A549 (cell line): ENCODE results near the gene GHRHR. TPM values are rescaled to one million over a fixed set of nuclear protein-coding genes. Genes with fewer than 3 reads are reported as not detected.

ENCODE experiments used
- ATAC-seq, 2 experiments: fragments of 200-7000 bp in 1 of 2; fragments of >200 bp in 1 of 2; cut with Nextera tagmentation in 1 of 2; cut with Tn5 transposase in 1 of 2; 3 replicates each; pipeline versions ENCODE4 v1.8.0 to v1.9.1; 2018 to 2020; ENCODE audit warnings: mild to moderate bottlenecking in 1 of 2, moderate library complexity in 1 of 2
- CTCF ChIA-PET: fragments of 300-600 bp; sonication (Branson Sonifier 250); formaldehyde crosslinking; extraction: SDS; loops from one replicate; lab custom pipeline; 2021; ENCODE audit warnings: antibody characterized with exemption, inconsistent platforms; lab: Yijun Ruan, JAX
- POLR2A ChIA-PET: fragments of 350-600 bp; formaldehyde crosslinking; extraction: SDS; loops from one replicate; lab custom pipeline; 2021; ENCODE audit warnings: antibody characterized with exemption, inconsistent platforms; lab: Yijun Ruan, JAX
- DNase-seq, 2 experiments: peaks; one replicate each; pipeline versions ENCODE4 v3.0.0 to v3.0.0-alpha.2; 2011 to 2016; ENCODE audit warnings: low read depth in 1 of 2, low spot score in 1 of 2
- FAIRE-seq: peaks from 2 replicates; lab custom pipeline; 2011; peaks lifted over from hg19 to GRCh38; lab: Jason Lieb, UNC
- H3K27ac ChIP-seq, 2 experiments: fragments of >200 bp; sonication (Bioruptor Twin); formaldehyde crosslinking; 3 replicates each; pipeline ENCODE4 v1.5.1; 2016 to 2017
- H3K4me1 ChIP-seq: fragments of >200 bp; sonication (Bioruptor Twin); formaldehyde crosslinking; 3 replicates; pipeline ENCODE4 v1.6.1; 2016
- H3K4me2 ChIP-seq: fragments of >200 bp; sonication (Bioruptor Twin); formaldehyde crosslinking; 3 replicates; pipeline ENCODE4 v1.6.1; 2016
- H3K4me3 ChIP-seq: fragments of >200 bp; sonication (Bioruptor Twin); formaldehyde crosslinking; 3 replicates; pipeline ENCODE4 v1.5.1; 2016
- H3K9me3 ChIP-seq: fragments of >200 bp; sonication (Bioruptor Twin); formaldehyde crosslinking; 3 replicates; pipeline ENCODE4 v1.6.1; 2016
- BCL3 ChIP-seq: fragments of >200 bp; sonication (Bioruptor Twin); formaldehyde crosslinking; IDR thresholded peaks from 3 replicates; pipeline ENCODE4 v1.6.1; 2016
- BHLHE40 ChIP-seq: IDR thresholded peaks from 2 replicates; pipeline ENCODE4 v1.6.1; 2012; ENCODE audit warnings: low read depth, low read length, inconsistent platforms
- CEBPB ChIP-seq, 2 experiments: fragments of >200 bp in 1 of 2; sonication (Bioruptor Twin) in 1 of 2; formaldehyde crosslinking in 1 of 2; IDR thresholded peaks; 2 replicates each; pipeline ENCODE4 v1.6.1; 2012 to 2016
- CHD4 ChIP-seq: fragments of 200-600 bp; sonication (generic); IDR thresholded peaks from 2 replicates; pipeline ENCODE4 v1.6.1; 2016; ENCODE audit warnings: antibody characterized with exemption, mild to moderate bottlenecking, borderline replicate concordance
- CTCF ChIP-seq: fragments of >200 bp; sonication (Bioruptor Twin); formaldehyde crosslinking; IDR thresholded peaks from 3 replicates; pipeline ENCODE4 v1.5.1; 2016
- EHF ChIP-seq: fragments of 250-450 bp; sonication (Bioruptor Pico); IDR thresholded peaks from 2 replicates; pipeline ENCODE4 v1.5.0; 2020; ENCODE audit warnings: mild to moderate bottlenecking
- FOSB ChIP-seq: fragments of 250-450 bp; sonication (Bioruptor Pico); IDR thresholded peaks from 2 replicates; pipeline ENCODE4 v1.5.0; 2020; ENCODE audit warnings: mild to moderate bottlenecking, moderate library complexity
- FOSL2 ChIP-seq, 2 experiments: fragments of 450-650 bp in 1 of 2; fragments of >200 bp in 1 of 2; sonication (Bioruptor Twin) in 1 of 2; formaldehyde crosslinking; IDR thresholded peaks; 2 replicates each; pipeline versions ENCODE4 v1.5.0 to v1.6.1; 2016 to 2020; ENCODE audit warnings: mild to moderate bottlenecking in 1 of 2, moderate library complexity in 1 of 2
- GATA3 ChIP-seq: IDR thresholded peaks from 2 replicates; pipeline ENCODE4 v1.6.1; 2012; ENCODE audit warnings: borderline replicate concordance
- HES2 ChIP-seq: fragments of >200 bp; sonication (Bioruptor Twin); formaldehyde crosslinking; IDR thresholded peaks from 2 replicates; pipeline ENCODE4 v1.6.1; 2016
- JUN ChIP-seq, 2 experiments: fragments of >200 bp; sonication (Bioruptor Twin); formaldehyde crosslinking; IDR thresholded peaks; 2 replicates in 1 of 2; 3 replicates in 1 of 2; pipeline ENCODE4 v1.6.1; 2016 to 2017
- JUNB ChIP-seq: fragments of >200 bp; sonication (Bioruptor Twin); formaldehyde crosslinking; IDR thresholded peaks from 2 replicates; pipeline ENCODE4 v1.6.1; 2016
- KDM1A ChIP-seq: fragments of 200-600 bp; sonication (generic); IDR thresholded peaks from 2 replicates; pipeline ENCODE4 v1.6.1; 2016; ENCODE audit warnings: low read depth, mild to moderate bottlenecking
- KDM5A ChIP-seq: fragments of 200-600 bp; sonication (generic); IDR thresholded peaks from 2 replicates; pipeline ENCODE4 v1.6.1; 2016; ENCODE audit warnings: antibody characterized with exemption, mild to moderate bottlenecking
- NFE2L2 ChIP-seq: fragments of 150-350 bp; conservative IDR thresholded peaks from 2 replicates; pipeline ENCODE4 v1.6.1; 2014; ENCODE audit warnings: low read length
- NR3C1 ChIP-seq: fragments of >200 bp; sonication (Bioruptor Twin); formaldehyde crosslinking; IDR thresholded peaks from 3 replicates; pipeline ENCODE4 v1.6.1; 2017
- PBX3 ChIP-seq: IDR thresholded peaks from 2 replicates; pipeline ENCODE4 v1.6.1; 2012
- POLR2AphosphoS2 ChIP-seq: conservative IDR thresholded peaks from 2 replicates; pipeline ENCODE4 v1.6.1; 2012; ENCODE audit warnings: low read length, improper control_type of control experiment, inconsistent platforms
- RARB ChIP-seq: fragments of 250-450 bp; sonication (Bioruptor Pico); IDR thresholded peaks from 2 replicates; pipeline ENCODE4 v1.8.0; 2021; ENCODE audit warnings: mild to moderate bottlenecking, moderate library complexity
- REST ChIP-seq: fragments of 200-600 bp; sonication (generic); IDR thresholded peaks from 2 replicates; pipeline ENCODE4 v1.6.1; 2016; ENCODE audit warnings: antibody characterized with exemption, mild to moderate bottlenecking, moderate library complexity
- RFX5 ChIP-seq: fragments of 450-650 bp; IDR thresholded peaks from 2 replicates; pipeline ENCODE4 v1.7.1; 2014; ENCODE audit warnings: antibody characterized with exemption, mild to moderate bottlenecking, moderate library complexity
- TFCP2L1 ChIP-seq: fragments of 250-450 bp; sonication (Bioruptor Pico); IDR thresholded peaks from 2 replicates; pipeline ENCODE4 v1.5.0; 2021; ENCODE audit warnings: mild to moderate bottlenecking
- TP53 ChIP-seq: fragments of 250-450 bp; sonication (Bioruptor Pico); IDR thresholded peaks from 2 replicates; pipeline ENCODE4 v1.5.0; 2021; ENCODE audit warnings: mild to moderate bottlenecking, moderate library complexity
- WGBS: methylation state at CpG from one replicate; pipeline ENCODE4 v1.1.6; 2017; ENCODE audit errors: missing lambda C conversion rate; 5-methylcytosine and 5-hydroxymethylcytosine counted together
- polyA plus RNA-seq, 4 experiments: library from polyadenylated mRNA; depleted of rRNA in 3 of 4; stranded (reverse); fragments of >200 nt; fragmentation: RNase III in 1 of 4; extraction: RNeasy Plus Mini Kit Qiagen cat#74134 plus additional on column Dnase treatment in 1 of 4; gene quantifications; 2 replicates in 3 of 4; 3 replicates in 1 of 4; pipeline ENCODE4 v1.2.3, GENCODE V29; 2011 to 2017

Gene GHRHR
- polyA plus RNA-seq, 2 of the 4 experiments (the other 2 are of a cell fraction) = not detected

- no peak overlapping the region for H3K4me2 ChIP-seq
- POLR2A ChIA-PET = no interaction called here
Observed at GRCh38 chr7:30925913-30926312, 37.8 kb upstream of the GHRHR start.

GRCh38 chr7:30926313-30926712 lies 37.4 kb upstream of the GHRHR start:
- POLR2A ChIA-PET = no interaction called here
- ATAC-seq (no peak), DNase-seq (no peak), FAIRE-seq (no peak)
- Histone ChIP-seq H3K27ac (no peak overlapping the region), H3K9me3 (peaks cover 5% of the 10 kb centered on the region; the same call in 1 of the 3 replicates), H3K4me2 (no peak overlapping the region), H3K4me1 (peaks cover 3% of the 10 kb centered on the region; the same call in 2 of the 3 replicates), H3K4me3 (no peak overlapping the region)
- TF ChIP-seq KDM5A (no peak), RFX5 (no peak), JUNB (no peak), JUN (IDR thresholded peaks at IDR 0.05) (no peak), TP53 (CRISPR knock-in tag) (no peak), GATA3 (no peak), NFE2L2 (no peak), BCL3 (no peak), POLR2AphosphoS2 (no peak), REST (no peak)
- CTCF ChIA-PET = interaction anchor here (5.4 kb wide), 1 partner anchor 13 kb away, joined by 37 read pairs; no protein-coding TSS in a partner anchor
- WGBS = 69% methylated on average over 5 of the region's 5 CpGs

More at GRCh38 chr7:30925913-30926312, 37.8 kb upstream of the GHRHR start:
- H3K4me3 ChIP-seq = no peak overlapping the region
- no peak for TF ChIP-seq KDM1A
- TF ChIP-seq, all 56 proteins: peak for 0
- CTCF ChIA-PET = interaction anchor here (5.4 kb wide), 1 partner anchor 13 kb away, joined by 37 read pairs; no protein-coding TSS in a partner anchor
- WGBS = 64% methylated on average over 4 of the region's 5 CpGs
- Histone ChIP-seq H3K4me1 (peaks cover 7% of the 10 kb centered on the region; the same call in 2 of the 3 replicates), H3K9me3 (peaks cover 5% of the 10 kb centered on the region; the same call in 1 of the 3 replicates), H3K27ac (no peak overlapping the region)
- ATAC-seq (no peak), FAIRE-seq (no peak), DNase-seq (no peak)

GRCh38 chr7:30927040-30927439 lies 36.7 kb upstream of the GHRHR start:
- TF ChIP-seq FOSL2 (IDR thresholded peaks at IDR 0.05) (no peak), FOSL2 (CRISPR knock-in tag; IDR thresholded peaks at IDR 0.05) (no peak), CHD4 (no peak), FOSB (CRISPR knock-in tag) (no peak), CTCF (no peak), TFCP2L1 (no peak), REST (no peak), RARB (CRISPR knock-in tag) (no peak), NR3C1 (no peak), EHF (no peak), CEBPB (IDR thresholded peaks at IDR 0.05) (no peak), PBX3 (no peak), HES2 (no peak), BHLHE40 (no peak)
- no peaks in the 10 kb centered on the region for H3K4me1 ChIP-seq
- POLR2A ChIA-PET = no interaction called here
- no peak for ATAC-seq
- WGBS = 28% methylated on average over 2 of the region's 3 CpGs
- no peak overlapping the region for H3K4me2 ChIP-seq
- H3K9me3 ChIP-seq = peaks cover 5% of the 10 kb centered on the region; the same call in 1 of the 3 replicates
- no peak for DNase-seq
- H3K4me3 ChIP-seq = no peak overlapping the region
- CTCF ChIA-PET = interaction anchor here (5.4 kb wide), 1 partner anchor 12 kb away, joined by 37 read pairs; no protein-coding TSS in a partner anchor
- FAIRE-seq = no peak
- H3K27ac ChIP-seq = no peak overlapping the region
